H9 (cell line): ENCODE results near the gene FRRS1. TPM values are rescaled to one million over a fixed set of nuclear protein-coding genes. Genes with fewer than 3 reads are reported as not detected.

Experiments used
- DNase-seq: peaks from one replicate; pipeline ENCODE4 v3.0.0-alpha.2; 2017
- H2AFZ ChIP-seq: one replicate; pipeline ENCODE4 v1.6.1; 2013; ENCODE audit warnings: mild to moderate bottlenecking, low read length, control low read depth, moderate library complexity
- H2AK5ac ChIP-seq: 2 replicates; pipeline ENCODE4 v1.6.1; 2013; ENCODE audit warnings: low read length, control low read depth, mixed read lengths; ENCODE audit not compliant: insufficient read length
- H2BK120ac ChIP-seq: one replicate; pipeline ENCODE4 v1.6.1; 2013; ENCODE audit warnings: low read depth, mild to moderate bottlenecking, low read length, control low read depth, inconsistent platforms; ENCODE audit not compliant: poor library complexity, severe bottlenecking
- H2BK12ac ChIP-seq: 2 replicates; pipeline ENCODE4 v1.6.1; 2013; ENCODE audit warnings: low read length, control low read depth, mixed read lengths, low read depth; ENCODE audit not compliant: insufficient read length
- H2BK15ac ChIP-seq: 2 replicates; pipeline ENCODE4 v1.6.1; 2013; ENCODE audit warnings: low read depth, low read length, control low read depth
- H2BK20ac ChIP-seq: one replicate; pipeline ENCODE4 v1.6.1; 2013; ENCODE audit warnings: low read depth, mild to moderate bottlenecking, low read length, control low read depth, inconsistent platforms; ENCODE audit not compliant: poor library complexity, severe bottlenecking
- H2BK5ac ChIP-seq: 2 replicates; pipeline ENCODE4 v1.6.1; 2013; ENCODE audit warnings: low read length, control low read depth, mixed read lengths; ENCODE audit not compliant: insufficient read length
- H3K14ac ChIP-seq: 2 replicates; pipeline ENCODE4 v1.6.1; 2013; ENCODE audit warnings: low read length, control low read depth; ENCODE audit not compliant: insufficient read depth
- H3K18ac ChIP-seq: 2 replicates; pipeline ENCODE4 v1.6.1; 2013; ENCODE audit warnings: low read depth, mild to moderate bottlenecking, mixed read lengths, low read length, control low read depth; ENCODE audit not compliant: insufficient read length
- H3K23ac ChIP-seq: 2 replicates; pipeline ENCODE4 v1.6.1; 2013; ENCODE audit warnings: low read length, control low read depth, mixed read lengths, low read depth; ENCODE audit not compliant: insufficient read length
- H3K23me2 ChIP-seq: 2 replicates; pipeline ENCODE4 v1.6.1; 2013; ENCODE audit warnings: low read depth, mild to moderate bottlenecking, mixed read lengths, low read length, control low read depth; ENCODE audit not compliant: insufficient read length, poor library complexity, severe bottlenecking
- H3K27ac ChIP-seq: 2 replicates; pipeline ENCODE4 v1.5.1; 2013; ENCODE audit warnings: low read length, control low read depth, mixed read lengths, low read depth; ENCODE audit not compliant: insufficient read length
- H3K27me3 ChIP-seq: 2 replicates; pipeline ENCODE4 v1.6.1; 2013; ENCODE audit warnings: low read length, control low read depth, inconsistent platforms; ENCODE audit not compliant: insufficient read depth
- H3K4ac ChIP-seq: 2 replicates; pipeline ENCODE4 v1.6.1; 2013; ENCODE audit warnings: low read depth, mild to moderate bottlenecking, control low read depth, inconsistent platforms, low read length, moderate library complexity
- H3K4me1 ChIP-seq: 2 replicates; pipeline ENCODE4 v1.6.1; 2013; ENCODE audit warnings: low read length, control low read depth, inconsistent platforms; ENCODE audit not compliant: insufficient read depth
- H3K4me2 ChIP-seq: 2 replicates; pipeline ENCODE4 v1.6.1; 2013; ENCODE audit warnings: low read length, control low read depth, mixed read lengths; ENCODE audit not compliant: insufficient read length, insufficient read depth
- H3K56ac ChIP-seq: 2 replicates; pipeline ENCODE4 v1.6.1; 2013; ENCODE audit warnings: low read depth, mild to moderate bottlenecking, mixed read lengths, low read length, control low read depth; ENCODE audit not compliant: insufficient read length
- H3K79me1 ChIP-seq: 2 replicates; pipeline ENCODE4 v1.6.1; 2013; ENCODE audit warnings: low read depth, mild to moderate bottlenecking, moderate library complexity, low read length, control low read depth, inconsistent platforms; ENCODE audit not compliant: insufficient read depth, poor library complexity, severe bottlenecking
- H3K79me2 ChIP-seq: 2 replicates; pipeline ENCODE4 v1.6.1; 2013; ENCODE audit warnings: low read length, control low read depth, inconsistent platforms; ENCODE audit not compliant: insufficient read depth
- H3K9ac ChIP-seq: 2 replicates; pipeline ENCODE4 v1.6.1; 2013; ENCODE audit warnings: low read length, control low read depth, mixed read lengths; ENCODE audit not compliant: insufficient read length; ENCODE audit errors: extremely low read depth
- H3K9me3 ChIP-seq: one replicate; pipeline ENCODE4 v1.6.1; 2013; ENCODE audit warnings: low read depth, low read length, inconsistent platforms; ENCODE audit not compliant: control insufficient read depth
- H3T11ph ChIP-seq: one replicate; pipeline ENCODE4 v1.6.1; 2013; ENCODE audit warnings: mild to moderate bottlenecking, low read length, control low read depth, inconsistent platforms
- H4K20me1 ChIP-seq: one replicate; pipeline ENCODE4 v1.6.1; 2013; ENCODE audit not compliant: control insufficient read depth, insufficient read length, insufficient read depth
- H4K5ac ChIP-seq: 2 replicates; pipeline ENCODE4 v1.6.1; 2013; ENCODE audit warnings: low read depth, mild to moderate bottlenecking, mixed read lengths, low read length, control low read depth; ENCODE audit not compliant: insufficient read length
- H4K8ac ChIP-seq: replicated peaks from 2 replicates; pipeline ENCODE4 v1.6.1; 2013; ENCODE audit warnings: low read length, control low read depth, mixed read lengths, low read depth; ENCODE audit not compliant: insufficient read length
- H4K91ac ChIP-seq: 2 replicates; pipeline ENCODE4 v1.6.1; 2013; ENCODE audit warnings: low read depth, mild to moderate bottlenecking, moderate library complexity, mixed read lengths, low read length, control low read depth; ENCODE audit not compliant: insufficient read length
- H3K27ac Mint-ChIP-seq, 3 experiments: 2 replicates in 2 of 3; 3 replicates in 1 of 3; pipeline ENCODE4 v1.8.0; 2020 to 2021; ENCODE audit warnings: mixed read lengths in 3 of 3, mild to moderate bottlenecking in 1 of 3, moderate library complexity in 1 of 3
- H3K27me3 Mint-ChIP-seq: 2 replicates; pipeline ENCODE4 v1.8.0; 2021; ENCODE audit warnings: low read depth, mild to moderate bottlenecking, moderate library complexity, mixed read lengths
- H3K36me3 Mint-ChIP-seq, 3 experiments: 2 replicates in 2 of 3; 3 replicates in 1 of 3; pipeline ENCODE4 v1.8.0; 2020 to 2021; ENCODE audit warnings: low read depth in 3 of 3, mixed read lengths in 3 of 3; ENCODE audit not compliant: insufficient read depth in 1 of 3
- H3K4me1 Mint-ChIP-seq, 2 experiments: 2 replicates each; pipeline ENCODE4 v1.8.0; 2020; ENCODE audit warnings: mixed read lengths in 2 of 2
- H3K4me3 Mint-ChIP-seq, 2 experiments: 2 replicates in 1 of 2; 3 replicates in 1 of 2; pipeline ENCODE4 v1.8.0; 2020 to 2021; ENCODE audit warnings: mild to moderate bottlenecking in 2 of 2, mixed read lengths in 2 of 2, moderate library complexity in 1 of 2
- H3K9me3 Mint-ChIP-seq, 2 experiments: 2 replicates in 1 of 2; 3 replicates in 1 of 2; pipeline ENCODE4 v1.8.0; 2020; ENCODE audit warnings: mild to moderate bottlenecking in 2 of 2, mixed read lengths in 2 of 2, moderate library complexity in 1 of 2
- WGBS: extraction: QIAGEN DNeasy Blood & Tissue Kit; methylation state at CpG from one replicate; pipeline ENCODE4 v1.1.7; 2013; ENCODE audit warnings: missing lambda C conversion rate, low lambda C conversion rate, mixed read lengths; ENCODE audit not compliant: insufficient read length; ENCODE audit errors: extremely low coverage; 5-methylcytosine and 5-hydroxymethylcytosine counted together
- total RNA-seq: library from RNA; stranded (reverse); gene quantifications from 2 replicates; pipeline ENCODE4 v1.2.1, GENCODE V29; 2021
- TF ChIP-seq, protein P1 (sequence below): fragments of 200-600 bp; sonication (generic); conservative IDR thresholded peaks from 3 replicates; pipeline ENCODE4 v1.8.0; 2021; ENCODE audit warnings: antibody characterized with exemption, mild to moderate bottlenecking

The FRRS1 gene
- total RNA-seq, 1 experiment from 2014 or later: 5.6 TPM

GRCh38 chr1:99725996-99726395 is 40.4 kb downstream of the FRRS1 start:
- Histone ChIP-seq H3T11ph (no peak overlapping the region), H3K27me3 (no peaks in the 10 kb centered on the region), H4K91ac (no peak overlapping the region), H3K27ac (no peak overlapping the region), H2AK5ac (no peak overlapping the region), H3K79me2 (no peaks in the 10 kb centered on the region), H2BK120ac (no peak overlapping the region), H3K9me3 (no peaks in the 10 kb centered on the region), H2AFZ (no peak overlapping the region), H4K8ac (no peak overlapping the region), H2BK15ac (no peak overlapping the region), H3K18ac (no peak overlapping the region), H4K20me1 (no peaks in the 10 kb centered on the region), H2BK20ac (no peak overlapping the region), H3K4me2 (no peak overlapping the region), H2BK12ac (no peak overlapping the region), H3K9ac (no peak overlapping the region), H3K79me1 (no peaks in the 10 kb centered on the region), H3K4me1 (peaks cover 2% of the 10 kb centered on the region; the same call in 1 of the 2 replicates), H3K14ac (no peak overlapping the region), H3K56ac (no peak overlapping the region), H4K5ac (no peak overlapping the region), H3K23me2 (no peaks in the 10 kb centered on the region), H2BK5ac (no peak overlapping the region), H3K4ac (no peak overlapping the region), H3K23ac (no peak overlapping the region)
- peak overlapping the region; percentile 4 to 80 (median 54); a peak in 5 of 7 replicates for H3K27ac Mint-ChIP-seq
- no peak overlapping the region; a peak in 1 of 5 replicates for H3K4me3 Mint-ChIP-seq
- H3K36me3 Mint-ChIP-seq: no peaks in the 10 kb centered on the region
- H3K27me3 Mint-ChIP-seq: no peaks in the 10 kb centered on the region
- no CpG with 5 or more reads among the region's 4 CpGs for WGBS
- H3K4me1 Mint-ChIP-seq: peaks cover 21 to 24% of the 10 kb centered on the region in 2 experiments
- TF ChIP-seq, protein P1, sequence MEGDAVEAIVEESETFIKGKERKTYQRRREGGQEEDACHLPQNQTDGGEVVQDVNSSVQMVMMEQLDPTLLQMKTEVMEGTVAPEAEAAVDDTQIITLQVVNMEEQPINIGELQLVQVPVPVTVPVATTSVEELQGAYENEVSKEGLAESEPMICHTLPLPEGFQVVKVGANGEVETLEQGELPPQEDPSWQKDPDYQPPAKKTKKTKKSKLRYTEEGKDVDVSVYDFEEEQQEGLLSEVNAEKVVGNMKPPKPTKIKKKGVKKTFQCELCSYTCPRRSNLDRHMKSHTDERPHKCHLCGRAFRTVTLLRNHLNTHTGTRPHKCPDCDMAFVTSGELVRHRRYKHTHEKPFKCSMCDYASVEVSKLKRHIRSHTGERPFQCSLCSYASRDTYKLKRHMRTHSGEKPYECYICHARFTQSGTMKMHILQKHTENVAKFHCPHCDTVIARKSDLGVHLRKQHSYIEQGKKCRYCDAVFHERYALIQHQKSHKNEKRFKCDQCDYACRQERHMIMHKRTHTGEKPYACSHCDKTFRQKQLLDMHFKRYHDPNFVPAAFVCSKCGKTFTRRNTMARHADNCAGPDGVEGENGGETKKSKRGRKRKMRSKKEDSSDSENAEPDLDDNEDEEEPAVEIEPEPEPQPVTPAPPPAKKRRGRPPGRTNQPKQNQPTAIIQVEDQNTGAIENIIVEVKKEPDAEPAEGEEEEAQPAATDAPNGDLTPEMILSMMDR: no peak
- H3K9me3 Mint-ChIP-seq: no peaks in the 10 kb centered on the region
- DNase-seq: no peak
